Panc1 (cell line): ENCODE measurements around the gene NUDT19.

Source experiments
- CTCF ChIP-seq: fragments of 450-650 bp; IDR thresholded peaks from 2 replicates; pipeline ENCODE4 v1.5.1; 2017; ENCODE audit warnings: mild to moderate bottlenecking
- POLR2AphosphoS5 ChIP-seq: IDR thresholded peaks from 2 replicates; pipeline ENCODE4 v1.6.1; 2012; ENCODE audit warnings: mild to moderate bottlenecking, low read depth, low read length, moderate library complexity
- REST ChIP-seq, 2 experiments: IDR thresholded peaks; 2 replicates each; pipeline ENCODE4 v1.6.1; 2011 to 2012; ENCODE audit warnings: low read depth in 2 of 2, control low read depth in 1 of 2, low read length in 1 of 2, mild to moderate bottlenecking in 1 of 2, moderate library complexity in 1 of 2; ENCODE audit not compliant: insufficient read depth in 1 of 2
- TCF7L2 ChIP-seq: IDR thresholded peaks from 2 replicates; pipeline ENCODE4 v1.6.1; 2011; ENCODE audit warnings: mild to moderate bottlenecking, low read depth, low read length, inconsistent platforms

GRCh38 chr19:32749361-32749760 lies 57.7 kb downstream of the NUDT19 start:
- TF ChIP-seq CTCF, result no peak
- no peak for TF ChIP-seq TCF7L2
- no peak for TF ChIP-seq REST (IDR thresholded peaks at IDR 0.05; ENCODE audit: insufficient read depth in 1 of 2, low read depth in 2 of 2, low read length in 1 of 2)
- no peak for TF ChIP-seq POLR2AphosphoS5
